ENCODE measurements around the gene ZFYVE27. TPM values are rescaled to one million over a fixed set of nuclear protein-coding genes. Genes with fewer than 3 reads are reported as not detected.

Gene ZFYVE27
- total RNA-seq, 1 donor from 2014 or later, result 26.9 TPM

- DNase-seq (ENCODE audit: low read depth, low spot score), result no peak
- Mint-ChIP-seq H3K27me3 (ENCODE audit: low read depth) (peaks cover 18% of the 10 kb centered on the region), H3K27ac (ENCODE audit: unreplicated experiment) (no peak overlapping the region), H3K4me1 (peaks cover 15% of the 10 kb centered on the region), H3K4me3 (no peak overlapping the region), H3K9me3 (no peaks in the 10 kb centered on the region), H3K36me3 (ENCODE audit: low read depth) (peaks cover 4% of the 10 kb centered on the region)
- TF ChIP-seq CTCF (conservative IDR thresholded peaks at IDR 0.05), result no peak
Observed at GRCh38 chr10:97764519-97764931, 27.6 kb downstream of the ZFYVE27 start.

GRCh38 chr10:97765201-97765600 is 28.3 kb downstream of the ZFYVE27 start:
- H3K27ac Mint-ChIP-seq (ENCODE audit: unreplicated experiment), result no peak overlapping the region

GRCh38 chr10:97766106-97766810 is 29.3 kb downstream of the ZFYVE27 start:
- Mint-ChIP-seq H3K4me3 (no peak overlapping the region), H3K27me3 (ENCODE audit: low read depth) (peaks cover 35% of the 10 kb centered on the region), H3K27ac (ENCODE audit: unreplicated experiment) (no peak overlapping the region), H3K36me3 (ENCODE audit: low read depth) (peaks cover 4% of the 10 kb centered on the region), H3K4me1 (peaks cover 15% of the 10 kb centered on the region), H3K9me3 (no peaks in the 10 kb centered on the region)
- no peak for DNase-seq (ENCODE audit: low read depth, low spot score)
- no peak for TF ChIP-seq CTCF (conservative IDR thresholded peaks at IDR 0.05)

More at GRCh38 chr10:97765201-97765600, 28.3 kb downstream of the ZFYVE27 start:
- no peak for DNase-seq (ENCODE audit: low read depth, low spot score)
- peaks cover 15% of the 10 kb centered on the region for H3K4me1 Mint-ChIP-seq
- peaks cover 25% of the 10 kb centered on the region for H3K27me3 Mint-ChIP-seq (ENCODE audit: low read depth)
- H3K4me3 Mint-ChIP-seq, result no peak overlapping the region
- H3K9me3 Mint-ChIP-seq, result no peaks in the 10 kb centered on the region
- no peak for TF ChIP-seq CTCF (conservative IDR thresholded peaks at IDR 0.05)
- peaks cover 4% of the 10 kb centered on the region for H3K36me3 Mint-ChIP-seq (ENCODE audit: low read depth)

- peaks cover 4% of the 10 kb centered on the region for H3K36me3 Mint-ChIP-seq (ENCODE audit: low read depth)
- DNase-seq (ENCODE audit: low read depth, low spot score), result no peak
- H3K4me3 Mint-ChIP-seq, result no peak overlapping the region
- peaks cover 13% of the 10 kb centered on the region for H3K4me1 Mint-ChIP-seq
- H3K27ac Mint-ChIP-seq (ENCODE audit: unreplicated experiment), result no peak overlapping the region
- TF ChIP-seq CTCF (conservative IDR thresholded peaks at IDR 0.05), result no peak
- no peaks in the 10 kb centered on the region for H3K9me3 Mint-ChIP-seq
- peaks cover 42% of the 10 kb centered on the region for H3K27me3 Mint-ChIP-seq (ENCODE audit: low read depth)
Observed at GRCh38 chr10:97766996-97767924, 30.3 kb downstream of the ZFYVE27 start.

- Mint-ChIP-seq H3K27me3 (ENCODE audit: low read depth) (peaks cover 56% of the 10 kb centered on the region), H3K27ac (ENCODE audit: unreplicated experiment) (no peak overlapping the region)
Observed at GRCh38 chr10:97768322-97769315, 31.7 kb downstream of the ZFYVE27 start.

More at GRCh38 chr10:97768322-97769315, 31.7 kb downstream of the ZFYVE27 start:
- no peak for DNase-seq (ENCODE audit: low read depth, low spot score)
- Mint-ChIP-seq H3K9me3 (no peaks in the 10 kb centered on the region), H3K4me1 (peaks cover 14% of the 10 kb centered on the region), H3K4me3 (no peak overlapping the region), H3K36me3 (ENCODE audit: low read depth) (peaks cover 4% of the 10 kb centered on the region)
- no peak for TF ChIP-seq CTCF (conservative IDR thresholded peaks at IDR 0.05)

Measured in neural crest cell (in vitro differentiated cells).